ENCODE measurements around the gene TRIOBP.

DNA sequence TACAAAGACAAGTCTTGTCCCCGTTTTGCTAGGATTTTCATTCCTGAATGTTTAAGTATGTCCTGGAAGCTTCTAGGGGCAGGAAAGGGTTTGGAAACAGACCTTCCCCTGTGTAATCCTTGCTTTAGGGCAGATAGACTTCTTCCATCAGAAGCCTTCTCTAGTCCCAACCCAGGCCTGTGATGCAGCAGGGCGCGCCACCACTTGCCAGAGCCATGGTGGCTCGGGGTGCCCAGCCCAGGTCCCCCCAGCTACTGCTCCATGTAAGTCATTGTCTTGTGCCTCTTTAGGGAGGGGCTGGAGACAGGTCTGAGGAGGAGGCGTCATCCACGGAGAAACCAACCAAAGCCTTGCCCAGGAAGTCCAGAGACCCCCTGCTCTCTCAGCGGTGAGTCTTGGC is 6.4 kb upstream of the TRIOBP start:
- TF ChIP-seq, protein P1, sequence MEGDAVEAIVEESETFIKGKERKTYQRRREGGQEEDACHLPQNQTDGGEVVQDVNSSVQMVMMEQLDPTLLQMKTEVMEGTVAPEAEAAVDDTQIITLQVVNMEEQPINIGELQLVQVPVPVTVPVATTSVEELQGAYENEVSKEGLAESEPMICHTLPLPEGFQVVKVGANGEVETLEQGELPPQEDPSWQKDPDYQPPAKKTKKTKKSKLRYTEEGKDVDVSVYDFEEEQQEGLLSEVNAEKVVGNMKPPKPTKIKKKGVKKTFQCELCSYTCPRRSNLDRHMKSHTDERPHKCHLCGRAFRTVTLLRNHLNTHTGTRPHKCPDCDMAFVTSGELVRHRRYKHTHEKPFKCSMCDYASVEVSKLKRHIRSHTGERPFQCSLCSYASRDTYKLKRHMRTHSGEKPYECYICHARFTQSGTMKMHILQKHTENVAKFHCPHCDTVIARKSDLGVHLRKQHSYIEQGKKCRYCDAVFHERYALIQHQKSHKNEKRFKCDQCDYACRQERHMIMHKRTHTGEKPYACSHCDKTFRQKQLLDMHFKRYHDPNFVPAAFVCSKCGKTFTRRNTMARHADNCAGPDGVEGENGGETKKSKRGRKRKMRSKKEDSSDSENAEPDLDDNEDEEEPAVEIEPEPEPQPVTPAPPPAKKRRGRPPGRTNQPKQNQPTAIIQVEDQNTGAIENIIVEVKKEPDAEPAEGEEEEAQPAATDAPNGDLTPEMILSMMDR (conservative IDR thresholded peaks at IDR 0.05), result no peak
- no peak for TF ChIP-seq EZH2 (IDR thresholded peaks at IDR 0.05; ENCODE audit: low read depth)

Measured in PC-9 (cell line).